ENCODE measurements around the gene GNAL.
A peak's percentile ranks its signal among the peaks of the same experiment; 100 is the strongest.
"Not testable (repeated sequence)": the region's sequence is repeated elsewhere in the genome, so short reads cannot be mapped to it uniquely, and the experiment has no call there.

GNAL gene

DNA sequence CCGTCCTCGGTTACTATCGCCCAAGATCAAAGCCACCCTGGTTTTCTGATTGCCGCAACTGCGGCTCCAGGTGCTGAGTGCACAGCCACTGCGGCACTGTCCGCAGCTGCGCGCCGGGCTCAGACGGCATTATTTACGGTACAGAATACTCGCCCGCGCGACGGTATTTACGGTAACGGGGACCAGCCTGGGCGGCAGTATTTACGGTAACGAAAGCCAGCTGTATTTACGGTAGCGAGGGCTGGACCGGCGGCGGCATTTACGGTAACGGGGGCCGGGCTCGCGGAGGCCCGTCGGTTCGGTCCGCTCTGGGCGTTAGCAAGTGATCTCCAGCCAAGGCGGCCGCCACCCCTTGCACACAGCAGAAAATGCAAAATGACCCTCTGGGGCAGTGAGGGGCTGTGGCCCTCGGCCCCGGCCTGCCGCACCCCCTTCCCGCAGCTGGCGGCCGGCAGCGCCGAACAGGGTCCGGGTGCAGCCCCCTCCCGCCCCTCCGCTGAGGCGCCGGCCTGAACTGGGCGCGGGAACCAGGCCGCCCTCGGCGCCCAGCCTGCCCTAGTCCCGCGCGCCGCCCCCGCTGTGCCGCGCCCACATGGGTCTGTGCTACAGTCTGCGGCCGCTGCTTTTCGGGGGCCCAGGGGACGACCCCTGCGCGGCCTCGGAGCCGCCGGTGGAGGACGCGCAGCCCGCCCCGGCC, at the start of gene GNAL:
TSS of gene GNAL (plus strand) at position 293 of the 697 bp plus-strand sequence. CDS start at position 593, 300 bp downstream.
- peak in 1 of 2 donors; percentile 26 for DNase-seq (ENCODE audit: low read depth in 1 of 2, low spot score in 1 of 2)

DNA sequence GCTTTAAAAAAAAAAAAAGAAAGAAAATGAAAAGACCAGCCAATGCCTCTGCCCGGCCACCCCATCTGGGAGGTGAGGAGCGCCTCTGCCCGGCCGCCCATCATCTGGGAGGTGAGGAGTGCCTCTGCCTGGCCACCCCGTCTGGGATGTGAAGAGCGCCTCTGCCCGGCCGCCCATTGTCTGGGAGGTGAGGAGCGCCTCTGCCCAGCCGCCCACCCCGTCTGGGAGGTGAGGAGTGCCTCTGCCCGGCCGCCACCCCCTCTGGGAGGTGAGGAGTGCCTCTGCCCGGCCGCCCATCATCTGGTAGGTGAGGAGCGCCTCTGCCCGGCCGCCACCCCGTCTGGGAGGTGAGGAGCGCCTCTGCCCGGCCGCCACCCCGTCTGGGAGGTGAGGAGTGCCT, 41.8 kb upstream of the GNAL start:
- DNase-seq (ENCODE audit: low read depth in 1 of 2, low spot score in 1 of 2), result not testable (repeated sequence)

DNA sequence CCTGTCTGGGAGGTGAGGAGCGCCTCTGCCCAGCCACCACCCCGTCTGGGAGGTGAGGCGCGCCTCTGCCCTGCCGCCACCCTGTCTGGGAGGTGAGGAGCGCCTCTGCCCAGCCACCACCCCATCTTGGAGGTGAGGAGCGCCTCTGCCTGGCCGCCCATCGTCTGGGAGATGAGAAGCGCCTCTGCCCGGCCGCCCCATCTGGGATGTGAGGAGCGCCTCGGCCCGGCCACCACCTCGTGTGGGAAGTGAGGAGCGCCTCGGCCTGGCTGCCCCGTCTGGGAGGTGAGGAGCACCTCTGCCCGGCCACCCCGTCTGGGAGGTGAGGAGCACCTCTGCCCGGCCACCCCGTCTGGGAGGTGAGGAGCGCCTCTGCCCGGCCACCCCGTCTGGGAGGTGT, 41.3 kb upstream of the GNAL start:
- DNase-seq (ENCODE audit: low read depth in 1 of 2, low spot score in 1 of 2), result not testable (repeated sequence)

DNA sequence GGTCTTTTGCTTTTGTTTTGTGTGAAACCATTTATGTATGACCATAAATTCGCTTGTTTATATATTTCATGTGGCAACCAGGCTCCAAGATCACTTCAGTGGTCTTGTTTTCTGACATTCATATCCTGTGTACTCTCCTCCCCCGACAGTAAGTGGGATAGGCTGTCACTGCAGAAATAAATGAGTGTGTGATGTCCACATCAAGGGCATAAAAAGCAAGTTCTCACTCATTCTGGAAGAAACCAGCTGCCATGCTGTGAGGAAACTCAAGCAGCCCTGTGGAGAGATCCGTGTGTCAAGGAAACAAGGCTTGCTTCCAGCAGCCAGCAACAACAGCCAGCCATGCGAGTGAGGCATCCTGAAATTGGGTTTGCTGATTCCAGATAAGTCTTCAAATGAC, 39.2 kb upstream of the GNAL start:
- no peak for DNase-seq (ENCODE audit: low read depth in 1 of 2, low spot score in 1 of 2)

DNA sequence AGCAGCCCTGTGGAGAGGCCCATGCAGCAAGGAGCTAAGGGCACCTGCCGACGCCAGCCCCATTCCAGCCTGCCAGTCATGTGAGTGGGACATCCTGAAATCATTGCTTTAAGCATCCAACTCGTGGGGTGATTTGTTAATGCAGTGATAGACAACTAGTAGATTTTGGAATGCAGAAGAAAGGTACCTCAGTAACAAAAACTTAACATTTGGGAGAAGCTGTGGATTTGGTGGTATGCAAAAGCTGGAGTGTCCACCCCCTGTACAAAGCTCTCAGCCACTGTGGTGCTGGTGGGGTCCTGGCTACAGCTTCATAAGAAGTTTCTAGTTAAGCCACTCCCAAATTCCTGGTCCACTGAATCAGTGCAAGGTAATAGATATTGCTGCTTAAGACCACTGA, 37.2 kb upstream of the GNAL start:
- DNase-seq (ENCODE audit: low read depth in 1 of 2, low spot score in 1 of 2), result no peak

DNA sequence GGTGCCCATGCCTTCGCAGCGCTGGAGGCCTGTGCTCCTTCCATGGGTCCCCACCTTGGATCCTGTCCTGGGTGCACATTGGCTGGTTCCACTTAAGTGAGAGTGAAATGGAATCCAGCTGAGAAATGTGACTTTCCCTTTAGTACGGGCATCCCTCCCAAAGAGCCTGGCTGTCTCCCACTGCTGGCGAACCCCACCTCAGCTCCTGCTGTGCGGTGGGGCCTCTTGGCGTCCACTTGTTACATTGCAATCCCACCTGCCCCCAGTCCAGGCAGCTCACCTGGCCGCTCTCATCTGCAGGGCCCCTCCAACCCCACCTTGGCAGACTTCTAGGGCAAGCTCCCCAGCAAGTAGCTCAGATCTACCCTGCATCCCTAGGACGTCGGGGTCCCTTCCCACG, 35.5 kb upstream of the GNAL start:
- DNase-seq (ENCODE audit: low read depth in 1 of 2, low spot score in 1 of 2), result no peak

DNA sequence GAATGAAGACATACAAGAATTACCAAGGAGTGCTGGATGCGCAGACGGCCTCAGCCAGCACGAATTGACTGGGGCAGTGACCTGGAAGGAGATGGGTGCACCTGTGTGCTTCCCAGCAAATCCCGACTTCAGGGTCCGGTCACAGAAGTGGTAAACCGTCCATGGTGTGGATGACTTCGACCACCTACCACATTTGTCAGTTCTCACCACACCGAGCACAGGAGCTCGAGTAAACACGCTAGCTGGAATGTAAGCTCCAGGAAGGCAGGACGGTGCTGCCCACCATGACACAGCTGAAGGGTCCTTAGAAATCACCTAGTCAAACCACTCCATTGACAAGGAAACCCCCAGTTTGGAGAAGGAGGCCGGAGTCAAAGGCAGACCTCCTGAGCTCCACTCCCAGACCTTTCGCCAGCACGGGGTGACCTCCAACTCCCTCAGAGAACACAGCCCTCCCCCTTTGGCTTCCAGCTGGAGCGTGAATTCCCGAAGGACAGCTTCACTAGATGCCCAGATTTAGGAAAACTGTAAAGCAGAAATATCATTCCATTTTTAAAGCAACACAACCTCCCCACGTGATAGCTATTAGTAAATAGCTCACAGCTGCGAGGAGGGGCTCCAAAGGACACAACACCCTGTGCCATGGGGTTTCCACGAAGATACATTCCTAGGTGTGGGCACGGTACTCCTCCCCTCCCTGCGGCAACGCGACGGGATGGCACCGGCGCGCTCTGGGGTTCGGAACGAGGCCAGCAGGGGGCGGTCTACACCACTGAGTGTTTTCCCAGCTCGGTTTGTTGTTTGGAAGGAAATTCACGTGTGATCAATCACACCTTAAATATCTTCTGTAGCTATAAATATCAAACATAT, 34.1 kb upstream of the GNAL start:
- peak in 1 of 2 donors; percentile 33 for DNase-seq (ENCODE audit: low read depth in 1 of 2, low spot score in 1 of 2)

DNA sequence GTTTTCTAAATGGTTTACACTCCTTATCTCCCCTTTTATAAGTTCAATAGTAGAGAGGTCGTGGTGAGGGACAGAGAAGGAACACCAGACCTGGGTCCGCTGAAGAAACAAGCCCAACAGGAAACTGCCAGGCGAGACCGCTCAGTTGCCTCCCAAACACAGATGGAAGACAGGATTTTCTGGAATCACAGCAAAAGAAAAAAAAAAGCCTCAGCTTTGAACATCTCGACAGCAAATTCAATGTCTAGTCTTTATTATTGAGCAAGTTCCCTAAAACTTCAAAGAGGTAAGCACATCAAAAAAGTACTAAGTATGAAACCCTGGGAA, 33.5 kb upstream of the GNAL start:
- no peak for DNase-seq (ENCODE audit: low read depth in 1 of 2, low spot score in 1 of 2)

DNA sequence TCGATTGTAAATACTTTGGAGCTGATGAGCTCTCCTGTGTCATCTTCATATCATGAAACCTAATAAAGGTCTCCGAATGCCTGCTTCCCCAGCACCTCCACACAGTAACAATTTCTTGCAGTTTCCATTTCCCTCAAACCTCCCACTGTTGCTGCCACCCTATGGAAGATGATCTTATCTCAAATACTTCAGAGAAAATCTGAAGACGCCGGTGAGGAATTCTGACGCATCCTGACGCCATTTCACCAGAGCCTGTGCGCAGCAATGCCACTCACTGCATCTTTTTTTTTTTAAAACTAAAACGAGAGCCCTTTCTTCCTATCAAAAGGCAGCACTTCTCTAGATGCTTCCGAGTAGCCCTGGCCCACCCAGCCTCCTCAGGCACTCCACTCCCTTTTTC, 31.9 kb upstream of the GNAL start:
- no peak for DNase-seq (ENCODE audit: low read depth in 1 of 2, low spot score in 1 of 2)

DNA sequence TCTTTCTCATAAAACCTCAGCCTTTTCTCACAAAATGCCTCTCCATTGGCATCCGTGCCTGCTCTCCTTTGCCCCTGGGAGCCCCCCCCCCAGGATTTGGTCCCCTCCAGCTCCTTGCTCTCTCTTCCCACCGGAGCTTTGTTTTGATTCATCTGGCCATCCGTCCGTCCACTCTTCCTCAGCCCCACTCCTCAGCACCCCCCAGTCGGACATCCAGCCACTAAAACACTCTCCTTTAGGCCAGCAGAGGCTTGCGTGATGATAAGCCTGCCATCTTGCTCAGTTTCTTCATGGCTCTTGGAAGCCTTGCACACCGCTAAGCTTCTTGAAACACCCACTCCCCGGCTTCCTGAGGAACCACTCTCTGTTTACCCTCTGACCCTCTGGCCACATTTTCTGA, 31.5 kb upstream of the GNAL start:
- no peak for DNase-seq (ENCODE audit: low read depth in 1 of 2, low spot score in 1 of 2)

DNA sequence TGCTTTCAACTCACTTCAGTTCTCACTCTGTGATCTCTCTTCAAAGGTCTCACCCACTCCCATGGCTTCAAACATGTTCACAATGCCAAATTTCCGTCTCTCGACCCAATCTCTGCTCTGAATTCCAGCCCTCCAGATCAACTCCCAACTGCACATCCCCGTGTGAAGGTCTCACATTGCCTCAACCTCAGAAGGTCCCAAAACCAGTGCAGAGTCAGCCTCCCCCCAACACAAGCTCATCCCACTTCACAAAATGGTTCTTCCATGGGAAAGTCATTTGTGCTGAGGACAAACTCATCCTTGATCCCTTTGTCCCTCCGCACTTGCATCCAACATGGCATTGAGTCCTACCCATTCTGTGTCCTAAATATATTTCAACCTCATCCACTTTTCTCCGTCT, 31.0 kb upstream of the GNAL start:
- no peak for DNase-seq (ENCODE audit: low read depth in 1 of 2, low spot score in 1 of 2)

DNA sequence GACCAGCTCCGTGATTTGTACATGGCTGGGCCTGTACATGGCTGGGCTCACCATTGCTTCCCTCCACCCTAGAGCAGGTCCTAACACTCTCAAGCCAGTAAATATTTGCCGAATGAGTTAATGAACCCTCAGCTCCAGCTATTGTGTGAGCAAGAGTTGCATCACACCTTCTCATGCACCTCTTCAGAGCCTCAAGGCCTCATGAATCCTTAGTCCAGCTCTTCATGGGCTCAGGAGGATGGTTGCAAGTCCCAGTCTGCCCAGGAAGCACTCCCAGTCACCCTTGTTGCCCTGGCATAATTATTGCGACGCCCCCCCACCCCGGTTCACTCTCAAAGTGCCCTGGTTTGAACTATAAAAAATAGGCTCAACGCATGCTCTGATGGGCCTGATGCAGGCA, 30.1 kb upstream of the GNAL start:
- no peak for DNase-seq (ENCODE audit: low read depth in 1 of 2, low spot score in 1 of 2)

DNA sequence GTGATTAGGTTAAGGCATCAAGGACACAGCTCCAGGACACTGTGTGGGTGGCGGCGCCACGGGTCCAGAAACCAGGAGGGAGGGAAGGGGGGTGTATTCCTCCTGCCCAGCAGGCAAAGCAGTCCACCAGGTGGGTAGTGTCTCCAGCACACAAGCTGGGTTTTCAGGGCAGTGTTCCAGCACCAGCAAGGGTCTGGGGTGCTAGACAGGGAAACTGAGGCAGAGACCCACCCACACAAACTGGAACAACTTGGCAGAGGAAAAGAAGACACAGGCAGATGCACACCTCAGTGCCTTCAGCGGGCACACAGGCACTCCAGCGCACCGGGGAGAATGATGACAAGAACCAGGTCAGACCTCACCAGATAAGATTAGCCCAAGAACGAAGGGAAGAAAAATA, 28.4 kb upstream of the GNAL start:
- DNase-seq (ENCODE audit: low read depth in 1 of 2, low spot score in 1 of 2), result no peak

DNA sequence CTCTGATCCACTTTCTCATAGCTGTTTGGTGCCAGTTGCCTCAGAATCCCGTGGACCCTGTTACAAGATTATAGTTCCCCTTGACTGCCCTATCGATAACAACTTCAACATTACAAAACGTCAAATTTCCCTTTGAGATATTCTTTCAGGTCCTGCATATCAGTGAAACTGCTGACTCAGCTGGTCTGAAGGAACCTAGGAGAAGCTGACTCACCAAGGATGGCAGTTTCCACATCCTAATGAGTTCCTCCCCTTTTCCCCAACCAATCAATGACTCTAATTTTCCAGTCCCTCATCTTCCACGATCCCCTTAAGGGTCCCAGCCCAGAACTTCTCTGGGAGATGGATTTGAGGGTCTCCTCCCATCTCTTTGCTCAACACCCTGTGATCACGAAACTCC, 27.6 kb upstream of the GNAL start:
- no peak for DNase-seq (ENCODE audit: low read depth in 1 of 2, low spot score in 1 of 2)

DNA sequence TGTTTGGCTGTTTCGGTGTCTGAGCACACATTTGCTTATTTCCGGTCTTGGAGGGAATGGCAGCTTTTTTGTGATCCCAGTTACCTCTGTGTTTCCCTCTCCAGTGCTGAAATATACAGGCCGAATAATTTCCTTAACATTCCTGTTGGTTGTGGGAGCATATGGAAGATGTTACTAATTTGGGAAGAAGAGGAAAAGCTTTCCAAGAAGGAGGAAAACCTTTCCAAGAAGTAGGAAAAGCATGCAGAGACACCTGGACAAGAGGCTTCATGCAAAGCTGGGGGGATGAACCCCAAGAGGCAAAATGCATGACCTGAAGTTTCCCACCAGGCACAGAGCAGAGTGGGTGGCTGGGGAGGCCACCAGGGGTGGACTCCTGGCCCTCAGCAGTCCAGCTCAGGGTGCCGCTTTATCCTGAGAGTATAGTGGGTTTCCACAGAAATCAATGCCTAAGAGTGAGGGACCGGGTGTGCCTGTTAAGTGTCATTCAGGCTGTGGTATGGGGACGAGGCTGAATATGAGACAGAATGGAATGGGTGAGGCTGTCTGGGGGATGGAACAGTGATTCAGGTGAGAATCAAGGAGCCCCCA, 25.5 kb upstream of the GNAL start:
- DNase-seq (ENCODE audit: low read depth in 1 of 2, low spot score in 1 of 2), result no peak

DNA sequence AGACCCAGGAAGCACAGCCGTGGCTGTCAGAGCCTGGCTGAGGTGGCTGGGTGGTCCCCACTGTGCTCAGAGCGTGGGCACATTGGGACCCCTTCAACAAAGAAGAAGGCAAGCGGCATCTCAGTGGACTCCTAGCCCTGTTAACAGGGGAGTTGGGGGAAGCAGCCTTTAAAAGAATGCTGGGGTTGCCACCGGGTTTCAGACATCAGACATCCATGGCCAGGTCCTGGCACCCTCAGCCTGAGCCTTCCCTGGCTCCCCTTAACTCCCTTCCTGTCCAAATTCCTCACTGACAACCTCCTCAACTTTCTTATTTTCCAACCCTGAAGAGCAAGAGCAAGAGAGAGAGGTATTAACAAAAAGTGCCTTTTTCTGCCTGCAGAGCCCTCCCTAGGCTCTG, 24.8 kb upstream of the GNAL start:
- DNase-seq (ENCODE audit: low read depth in 1 of 2, low spot score in 1 of 2), result no peak

DNA sequence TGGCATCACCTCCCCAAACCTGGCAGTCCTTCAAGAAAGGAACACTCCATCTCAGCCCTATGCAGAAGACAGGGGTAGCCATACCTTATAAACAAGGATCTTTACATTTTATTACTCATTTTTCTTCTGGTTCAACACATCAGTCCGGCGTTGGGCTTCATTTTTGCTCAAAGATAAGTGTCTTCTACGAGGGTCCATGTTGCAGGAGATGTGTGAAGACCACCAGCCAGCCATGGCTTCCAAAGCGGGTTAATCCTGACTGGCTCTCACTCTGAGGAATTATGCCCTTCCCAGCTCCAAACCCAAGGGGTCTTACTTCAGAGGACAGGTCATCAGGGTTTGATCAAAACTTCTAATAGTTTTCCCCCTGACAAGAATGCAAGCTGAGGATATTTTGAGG, 23.9 kb upstream of the GNAL start:
- DNase-seq (ENCODE audit: low read depth in 1 of 2, low spot score in 1 of 2), result no peak

DNA sequence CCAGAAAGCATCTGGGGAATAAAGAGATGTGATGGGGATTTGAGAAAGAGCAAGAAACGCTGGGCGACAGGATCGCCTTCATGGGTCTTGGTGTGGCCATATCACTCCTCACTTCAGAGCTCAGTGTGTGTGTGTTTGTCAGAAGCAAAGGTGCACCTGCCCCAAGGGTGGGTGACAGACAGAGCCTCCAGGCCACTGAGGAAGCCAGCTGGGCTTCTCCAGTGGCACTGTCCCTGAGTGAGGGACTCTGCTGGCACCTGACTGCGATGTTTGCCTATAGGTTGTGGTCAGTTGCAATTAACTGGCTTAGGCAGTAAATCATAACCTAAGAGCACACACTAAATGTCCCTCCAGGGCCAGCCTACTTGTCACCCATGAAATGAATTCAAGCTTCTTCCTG, 23.5 kb upstream of the GNAL start:
- DNase-seq (ENCODE audit: low read depth in 1 of 2, low spot score in 1 of 2), result no peak

DNA sequence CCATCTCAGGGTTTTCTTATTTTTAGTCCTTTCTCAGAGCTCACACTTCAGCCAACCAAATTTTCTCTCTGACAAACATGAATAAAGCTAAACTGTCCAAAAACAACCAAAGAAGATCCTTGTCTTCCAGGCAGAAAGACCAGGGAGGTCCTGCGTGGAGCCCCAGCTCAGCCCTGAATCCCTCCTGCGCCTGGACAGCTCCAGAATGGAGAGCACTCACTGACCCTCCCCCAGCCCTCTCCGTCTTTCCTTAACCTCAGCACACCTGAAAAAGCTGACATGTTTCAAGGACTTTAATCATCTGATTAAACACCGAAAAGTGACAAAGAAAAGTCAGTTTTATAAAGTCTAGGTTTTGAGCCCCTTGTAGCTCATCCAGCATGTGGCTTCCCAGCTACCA, 22.9 kb upstream of the GNAL start:
- no peak for DNase-seq (ENCODE audit: low read depth in 1 of 2, low spot score in 1 of 2)

DNA sequence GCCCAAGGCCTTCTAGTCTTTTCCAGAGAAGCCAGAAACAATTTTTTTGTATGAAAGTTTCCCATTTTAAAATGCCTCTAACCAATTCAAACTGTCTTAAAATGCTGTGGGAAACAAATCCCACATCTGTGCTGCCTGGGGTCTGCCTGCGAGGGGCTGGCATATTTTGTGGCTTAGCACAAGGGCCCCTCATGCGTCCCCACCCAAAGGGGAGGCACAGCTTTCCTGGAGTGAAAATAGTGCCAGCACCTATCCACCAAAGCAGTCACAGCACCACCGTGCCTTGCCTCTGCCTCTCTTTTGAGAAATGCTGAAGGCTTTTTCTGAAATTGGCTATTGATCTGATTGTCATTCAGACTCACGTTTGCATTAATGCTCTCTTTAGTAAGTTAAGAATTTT, 22.2 kb upstream of the GNAL start:
- no peak for DNase-seq (ENCODE audit: low read depth in 1 of 2, low spot score in 1 of 2)

DNA sequence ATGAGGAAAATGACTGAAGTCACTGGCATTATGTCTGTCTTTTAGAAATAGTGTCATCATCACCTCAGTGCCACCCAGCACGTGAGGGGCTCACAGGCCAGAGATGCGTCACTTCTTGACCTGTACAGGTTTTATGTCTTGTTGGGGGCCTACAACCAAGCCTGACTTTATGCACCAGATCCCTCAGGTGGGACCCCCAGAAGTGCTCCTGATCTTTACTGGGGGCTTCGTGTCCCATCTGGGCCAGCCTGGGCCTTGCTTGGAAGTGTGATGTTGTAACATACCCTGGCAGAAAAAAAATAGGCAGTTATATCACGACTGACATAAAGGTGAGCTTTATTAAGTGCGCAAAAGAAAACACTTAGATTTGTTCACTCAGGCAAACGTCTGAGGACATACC, 21.5 kb upstream of the GNAL start:
- DNase-seq (ENCODE audit: low read depth in 1 of 2, low spot score in 1 of 2), result no peak

DNA sequence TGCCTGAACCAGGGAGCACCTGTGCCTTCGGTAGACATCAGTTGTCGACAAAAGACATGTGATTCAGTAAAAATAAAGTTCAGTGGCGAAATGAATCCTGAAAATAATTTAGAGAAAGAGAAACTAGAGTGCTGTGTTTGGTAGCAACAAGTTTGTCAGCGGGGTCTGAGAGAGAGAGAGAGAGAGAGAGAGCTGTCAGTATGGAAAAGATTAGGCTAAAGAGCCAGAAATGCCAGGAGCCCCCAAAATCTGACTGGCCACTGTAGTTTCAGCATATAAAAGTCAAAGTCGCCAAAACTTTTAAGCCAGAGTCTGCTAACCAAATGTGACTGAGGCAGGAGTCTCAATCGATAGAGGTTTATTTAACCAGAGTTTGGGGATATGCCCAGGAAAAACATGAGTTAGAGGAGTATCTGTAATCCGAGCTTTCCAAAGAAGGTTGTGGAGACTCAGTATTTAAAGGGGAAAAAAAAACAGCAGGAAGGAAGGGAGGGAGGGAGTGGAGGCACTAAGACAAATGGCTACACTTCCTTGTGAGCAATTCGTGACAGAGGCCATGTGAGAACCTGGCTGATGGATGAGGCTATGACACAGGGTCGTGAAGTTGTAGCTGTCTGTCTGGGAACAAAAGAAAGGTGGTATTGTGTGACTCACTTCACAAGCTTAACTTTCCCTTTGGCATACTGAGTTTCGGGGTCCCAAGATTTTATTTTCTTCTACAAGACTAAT, 20.5 kb upstream of the GNAL start:
- no peak for DNase-seq (ENCODE audit: low read depth in 1 of 2, low spot score in 1 of 2)

All from stimulated activated CD4-positive, alpha-beta T cell treated with anti-CD3 and anti-CD28 coated beads, Interleukin-15, amount 100 ng/mL, for 1 hour (primary cell).